NCI-H510A (cell line): ENCODE results near the gene CNNM4.

ENCODE experiments used
- DNase-seq: peaks from one replicate; lab custom pipeline; 2025; lab: John Stamatoyannopoulos, UW

The CNNM4 gene

GRCh38 chr2:96810783-96811192, 50.1 kb downstream of the CNNM4 start:
- DNase-seq, result no peak

- DNase-seq, result no peak
Measured at GRCh38 chr2:96811917-96812316, 51.2 kb downstream of the CNNM4 start.

GRCh38 chr2:96813656-96814055, 53.0 kb downstream of the CNNM4 start:
- DNase-seq, result no peak

- DNase-seq, result no peak
Measured at GRCh38 chr2:96815326-96816126, 54.8 kb downstream of the CNNM4 start.

GRCh38 chr2:96816127-96816835, 55.6 kb downstream of the CNNM4 start, which contains the start of gene CNNM3:
TSS of gene CNNM3 (plus strand) at chr2:96816268. CDS start at chr2:96816278, 10 bp downstream.
- peak; percentile 92 for DNase-seq

GRCh38 chr2:96816836-96817702, 56.4 kb downstream of the CNNM4 start:
- DNase-seq, result no peak

GRCh38 chr2:96817882-96818281, 57.2 kb downstream of the CNNM4 start:
- DNase-seq, result no peak

GRCh38 chr2:96819128-96819875, 58.6 kb downstream of the CNNM4 start:
- DNase-seq, result peak; percentile 30

GRCh38 chr2:96819876-96820511, 59.3 kb downstream of the CNNM4 start:
- no peak for DNase-seq

GRCh38 chr2:96821113-96821675, 60.5 kb downstream of the CNNM4 start:
- DNase-seq, result no peak

- DNase-seq, result no peak
Measured at GRCh38 chr2:96822786-96823185, 62.1 kb downstream of the CNNM4 start.

GRCh38 chr2:96823198-96823597, 62.5 kb downstream of the CNNM4 start:
- DNase-seq, result no peak

- no peak for DNase-seq
Measured at GRCh38 chr2:96824079-96824870, 63.6 kb downstream of the CNNM4 start.

GRCh38 chr2:96825057-96825456, 64.4 kb downstream of the CNNM4 start:
- DNase-seq, result no peak

GRCh38 chr2:96826546-96827278, 66.0 kb downstream of the CNNM4 start:
- no peak for DNase-seq

- DNase-seq, result no peak
Measured at GRCh38 chr2:96828436-96828835, 67.7 kb downstream of the CNNM4 start.

- no peak for DNase-seq
Measured at GRCh38 chr2:96828874-96829273, 68.2 kb downstream of the CNNM4 start.

GRCh38 chr2:96830044-96830562, 69.4 kb downstream of the CNNM4 start:
- no peak for DNase-seq

- no peak for DNase-seq
Measured at GRCh38 chr2:96831679-96832078, 71.0 kb downstream of the CNNM4 start.
